ENCODE measurements around the gene BYSL.

BYSL gene, protein sequence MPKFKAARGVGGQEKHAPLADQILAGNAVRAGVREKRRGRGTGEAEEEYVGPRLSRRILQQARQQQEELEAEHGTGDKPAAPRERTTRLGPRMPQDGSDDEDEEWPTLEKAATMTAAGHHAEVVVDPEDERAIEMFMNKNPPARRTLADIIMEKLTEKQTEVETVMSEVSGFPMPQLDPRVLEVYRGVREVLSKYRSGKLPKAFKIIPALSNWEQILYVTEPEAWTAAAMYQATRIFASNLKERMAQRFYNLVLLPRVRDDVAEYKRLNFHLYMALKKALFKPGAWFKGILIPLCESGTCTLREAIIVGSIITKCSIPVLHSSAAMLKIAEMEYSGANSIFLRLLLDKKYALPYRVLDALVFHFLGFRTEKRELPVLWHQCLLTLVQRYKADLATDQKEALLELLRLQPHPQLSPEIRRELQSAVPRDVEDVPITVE

GRCh38 chr6:41920921-41921711 is at the start of gene BYSL, which contains the start of gene MED20:
Gene BYSL, plus strand, starts transcription at chr6:41921499. Its CDS starts 64 bp downstream, at chr6:41921563.
Gene MED20, minus strand, starts transcription at chr6:41921139. Its CDS starts 121 bp downstream, at chr6:41921018.
- peak; percentile 90 for DNase-seq

DNA sequence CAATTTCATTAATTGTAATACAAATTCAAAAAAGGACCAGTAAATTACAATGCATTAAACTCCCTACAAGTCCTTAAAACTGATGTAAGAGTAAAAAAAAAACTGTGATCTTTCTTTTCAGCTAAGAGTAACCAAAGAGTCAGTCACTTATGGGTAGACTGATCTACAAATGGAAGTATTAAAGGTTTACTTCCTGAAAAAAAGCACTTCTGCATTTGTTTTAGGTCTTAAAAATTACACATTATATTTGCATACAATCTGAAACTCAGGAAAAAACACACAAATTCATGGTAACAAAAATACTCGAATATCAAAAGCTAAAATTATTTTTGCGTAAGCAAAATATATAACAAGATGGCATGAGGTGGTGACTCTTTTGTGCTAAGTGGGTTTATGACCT is 49.6 kb upstream of the BYSL start:
- no peak for DNase-seq

GRCh38 chr6:41872147-41872546 is 49.2 kb upstream of the BYSL start:
- no peak for DNase-seq

DNA sequence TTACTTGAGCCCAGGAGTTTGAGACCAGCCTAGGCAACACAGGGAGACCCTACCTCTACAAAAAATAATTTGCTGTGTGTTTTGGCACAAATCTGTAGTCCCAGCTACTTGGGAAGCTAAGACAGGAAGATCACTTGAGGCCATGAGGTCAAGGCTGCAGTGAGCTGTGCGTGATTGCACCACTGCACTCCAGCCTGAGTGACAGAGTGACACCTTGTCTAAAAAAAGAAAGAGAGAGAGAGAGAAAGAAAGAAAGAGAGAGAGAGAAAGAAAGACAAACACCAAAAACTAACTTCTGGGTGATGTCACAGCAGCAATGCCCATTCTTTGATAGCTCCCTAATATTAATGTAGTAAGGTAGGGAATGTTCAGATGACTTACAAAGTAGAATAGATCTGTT is 46.6 kb upstream of the BYSL start:
- no peak for DNase-seq

DNA sequence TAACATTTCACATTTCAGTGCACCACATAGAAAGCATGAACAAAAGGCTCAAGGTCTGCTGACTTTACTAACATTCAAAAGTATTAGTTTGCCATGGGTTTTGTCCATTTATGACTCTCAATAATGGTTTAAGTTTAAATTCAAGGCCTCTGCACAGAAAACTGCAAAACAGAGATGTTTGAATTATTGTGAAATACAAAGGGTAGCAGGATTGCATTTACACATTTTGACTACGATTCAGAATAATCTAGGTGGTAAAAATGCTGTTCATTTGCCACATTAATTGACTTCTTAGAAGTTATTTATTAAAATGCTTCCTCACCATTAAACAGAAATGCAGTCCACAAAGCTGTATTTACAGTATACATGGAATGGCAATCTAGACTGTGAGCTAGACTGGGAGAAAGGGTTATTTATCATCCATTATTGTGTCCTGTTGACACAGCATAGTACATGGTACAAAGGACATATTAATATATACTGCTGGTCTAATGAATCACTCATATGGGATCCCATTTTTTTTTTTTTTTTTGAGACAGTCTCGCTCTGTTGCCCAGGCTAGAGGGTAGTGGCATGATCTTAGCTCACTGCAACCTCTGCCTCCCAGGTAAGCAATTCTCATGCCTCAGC is 44.1 kb upstream of the BYSL start:
- no peak for DNase-seq

DNA sequence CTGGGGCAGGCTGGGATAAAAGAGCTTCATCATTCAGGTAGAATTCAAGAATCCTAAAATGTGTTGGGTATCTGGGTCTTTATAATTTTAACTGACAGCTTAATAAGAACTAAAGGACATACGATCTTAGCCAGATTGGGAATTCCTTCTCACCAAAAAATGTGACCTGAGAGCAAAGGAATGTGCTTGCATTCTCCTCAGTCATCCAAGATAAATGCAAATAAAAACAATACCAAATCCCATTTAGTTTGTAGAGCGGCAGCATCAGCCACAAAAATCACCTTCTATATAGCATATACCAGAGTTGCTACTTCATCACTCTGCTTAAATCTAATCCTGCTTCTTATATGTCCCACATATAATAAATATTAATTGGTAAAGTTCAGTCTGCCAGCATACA is 43.1 kb upstream of the BYSL start:
- DNase-seq = no peak

GRCh38 chr6:41878961-41879405 is 42.3 kb upstream of the BYSL start:
- DNase-seq = no peak

- no peak for DNase-seq
These were observed 39.8 kb upstream of the BYSL start for GRCh38 chr6:41881506-41881905.

- no peak for DNase-seq
These were observed 36.3 kb upstream of the BYSL start for GRCh38 chr6:41884957-41885356.

GRCh38 chr6:41885930-41886329 is 35.4 kb upstream of the BYSL start:
- no peak for DNase-seq

DNA sequence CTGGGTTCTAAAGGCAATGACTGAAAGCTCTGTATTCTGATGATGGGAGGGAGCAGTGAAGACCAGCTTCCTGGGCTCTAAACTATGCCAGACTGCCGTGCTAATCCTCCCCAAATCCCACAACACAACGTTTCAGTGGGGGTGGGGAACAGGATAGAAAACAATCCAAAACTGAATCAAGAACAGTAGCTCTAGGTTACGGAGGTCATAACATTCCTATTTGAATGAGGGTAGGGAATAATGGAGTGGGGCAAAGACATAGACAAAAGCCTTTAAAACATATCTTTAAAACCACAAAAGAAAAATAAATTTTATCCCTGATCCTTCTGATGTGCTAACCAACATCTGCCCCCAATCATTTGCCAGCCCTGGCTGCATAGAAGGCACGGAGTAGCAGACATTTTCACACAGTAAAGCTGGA is 34.0 kb upstream of the BYSL start:
- no peak for DNase-seq

- no peak for DNase-seq
These were observed 28.3 kb upstream of the BYSL start for GRCh38 chr6:41892921-41893564.

DNA sequence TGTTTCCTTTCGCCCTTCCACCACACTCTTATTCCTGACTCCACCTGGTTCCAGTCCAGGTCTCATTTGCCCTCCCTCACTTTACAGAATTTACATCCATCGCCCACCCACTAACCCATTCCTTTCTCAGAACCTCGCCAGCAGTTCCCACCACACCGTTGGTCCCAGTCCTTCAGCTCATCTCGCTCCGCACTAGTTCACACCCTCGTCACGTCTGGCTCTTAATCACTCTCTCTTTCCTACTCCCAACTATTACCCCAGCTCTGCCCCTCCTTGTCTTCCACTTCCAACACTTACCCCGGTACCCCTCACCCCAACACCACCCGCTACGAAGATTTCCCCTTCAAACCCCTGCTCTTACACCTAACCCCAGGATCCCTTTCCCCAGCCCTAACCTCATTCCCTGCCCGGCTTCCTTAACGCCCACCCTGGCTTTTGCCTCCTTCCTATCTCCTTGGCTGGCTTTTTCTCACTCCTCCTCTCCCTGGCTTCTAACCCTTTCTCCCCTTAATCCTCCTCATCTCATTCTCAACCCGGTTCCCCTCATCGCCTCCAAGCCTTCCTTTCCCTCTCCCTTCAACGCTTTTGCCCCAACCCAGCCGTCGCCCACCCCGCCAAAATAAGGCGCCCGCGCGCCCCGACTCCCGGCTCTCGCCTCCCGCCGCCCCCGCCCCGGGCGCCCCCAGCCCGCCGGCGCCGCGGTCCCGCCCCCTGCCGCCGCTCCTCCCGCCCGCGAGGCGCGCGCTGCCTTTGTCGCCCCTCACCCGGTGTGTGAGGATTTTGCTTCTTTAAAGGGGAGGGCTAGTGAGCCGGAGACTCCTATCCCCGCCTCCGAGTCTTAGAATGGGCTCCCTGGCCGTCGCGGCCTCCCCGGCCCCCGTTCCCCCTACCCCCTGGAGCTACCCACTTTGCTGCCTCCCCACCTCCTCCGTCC is 26.7 kb upstream of the BYSL start:
- no peak for DNase-seq

DNA sequence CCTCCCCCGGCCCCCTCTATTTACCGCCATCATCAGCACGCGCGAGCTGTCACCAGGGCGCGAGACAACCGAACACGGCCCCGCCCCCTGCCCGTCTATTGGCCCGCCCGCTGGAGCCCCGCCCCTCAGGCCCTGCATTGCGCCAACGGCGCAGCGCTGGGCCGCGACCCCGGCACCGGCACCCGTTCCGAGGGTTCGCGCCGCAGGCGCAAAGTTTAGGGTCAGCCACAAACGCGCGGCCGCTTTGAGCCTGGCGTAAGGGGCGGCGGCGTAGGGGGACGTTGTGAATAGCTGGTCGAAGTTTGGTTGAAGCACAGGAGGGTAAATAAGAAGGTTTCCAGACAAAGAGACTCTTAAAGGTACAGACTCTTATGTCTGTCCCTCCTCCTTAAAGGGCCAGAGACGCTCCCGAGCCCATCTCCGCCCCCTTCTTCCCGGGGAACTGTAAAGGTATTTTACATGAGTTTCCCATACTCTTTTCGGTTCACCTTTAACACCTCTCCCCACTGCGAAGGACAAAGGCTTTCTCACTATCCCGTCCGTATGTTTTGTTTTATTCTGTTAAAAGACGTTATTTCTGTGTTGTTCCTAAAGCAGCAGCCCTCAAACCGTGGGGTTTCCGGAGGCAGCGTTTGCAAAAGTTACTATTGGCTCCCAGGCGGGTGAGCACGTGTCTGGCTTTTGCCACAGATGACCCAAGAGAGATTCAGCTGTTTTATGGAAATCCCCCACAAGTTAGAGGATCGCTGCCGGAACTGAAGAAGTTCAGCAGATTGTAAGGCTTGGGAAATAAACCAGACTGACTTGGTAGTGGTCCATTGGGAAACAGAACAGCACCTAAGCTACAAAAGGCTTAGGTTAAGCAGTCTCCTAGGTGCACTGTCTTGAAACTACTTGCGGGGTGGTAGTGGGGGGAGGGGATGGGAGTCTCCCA is 25.7 kb upstream of the BYSL start, which contains the start of gene USP49:
Gene USP49 (minus strand): TSS at position 76 of the 934 bp plus-strand sequence. CDS start 88,392 bp downstream, outside the sequence.
- peak; percentile 85 for DNase-seq

DNA sequence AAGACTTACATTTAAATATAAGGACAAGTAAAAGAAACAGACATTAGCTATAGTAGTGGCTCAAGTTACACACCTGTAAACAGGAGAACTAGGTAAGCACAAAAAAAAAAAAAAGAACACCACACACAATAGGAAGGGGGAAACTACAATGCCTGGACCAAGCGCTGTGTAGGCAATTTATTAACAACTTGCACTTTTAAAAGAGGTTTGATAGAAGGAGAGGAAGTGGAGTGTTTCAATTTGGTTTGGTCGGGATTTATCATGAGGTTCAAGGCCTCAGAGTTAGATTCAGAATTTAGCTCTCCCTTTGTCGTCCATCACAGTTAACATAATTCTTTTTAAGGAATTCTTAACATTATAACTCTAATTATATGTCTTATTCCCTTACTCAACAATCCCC is 25.0 kb upstream of the BYSL start:
- DNase-seq = no peak

GRCh38 chr6:41900861-41901260 is 20.4 kb upstream of the BYSL start:
- DNase-seq = no peak

- peak; percentile 28 for DNase-seq
These were observed 19.3 kb upstream of the BYSL start for GRCh38 chr6:41901882-41902519.

GRCh38 chr6:41909727-41910126 is 11.6 kb upstream of the BYSL start:
- DNase-seq = no peak

- no peak for DNase-seq
These were observed 7.0 kb upstream of the BYSL start for GRCh38 chr6:41914343-41914742.
